Neutrophil (primary cell): ENCODE data around the gene MRTFB.

Experiments
- H3K27ac ChIP-seq: fragments of 200-600 bp; sonication (generic); 2 replicates; pipeline ENCODE4 v1.5.1; 2016; ENCODE audit warnings: mild to moderate bottlenecking, moderate library complexity
- H3K27me3 ChIP-seq: fragments of 200-600 bp; sonication (generic); 2 replicates; pipeline ENCODE4 v1.6.0; 2016; ENCODE audit warnings: mild to moderate bottlenecking
- H3K36me3 ChIP-seq: fragments of 200-600 bp; sonication (generic); 2 replicates; pipeline ENCODE4 v1.5.1; 2017
- H3K4me1 ChIP-seq, 2 experiments: fragments of 200-600 bp in 1 of 2; sonication (generic) in 1 of 2; 1 replicate in 1 of 2; 2 replicates in 1 of 2; pipeline versions ENCODE4 v1.5.1 to v1.6.1; 2013 to 2016; ENCODE audit warnings: low read depth in 1 of 2, low read length in 1 of 2, mild to moderate bottlenecking in 1 of 2, moderate library complexity in 1 of 2; ENCODE audit not compliant: control insufficient read depth in 1 of 2, insufficient read depth in 1 of 2
- H3K4me3 ChIP-seq, 2 experiments: fragments of 200-600 bp in 1 of 2; sonication (generic) in 1 of 2; 1 replicate in 1 of 2; 2 replicates in 1 of 2; pipeline ENCODE4 v1.5.1; 2013 to 2016; ENCODE audit warnings: low read depth in 1 of 2, low read length in 1 of 2, mild to moderate bottlenecking in 1 of 2, moderate library complexity in 1 of 2
- H3K9me3 ChIP-seq: fragments of 200-600 bp; sonication (generic); 2 replicates; pipeline ENCODE4 v1.5.1; 2016
- CTCF ChIP-seq: fragments of 200-600 bp; sonication (generic); IDR thresholded peaks from 2 replicates; pipeline ENCODE4 v1.5.1; 2016; ENCODE audit warnings: antibody characterized with exemption

MRTFB gene

GRCh38 chr16:14140923-14141322 lies 69.8 kb downstream of the MRTFB start:
- no peaks in the 10 kb centered on the region for H3K36me3 ChIP-seq
- no peaks in the 10 kb centered on the region for H3K4me1 ChIP-seq
- no peaks in the 10 kb centered on the region for H3K9me3 ChIP-seq
- TF ChIP-seq CTCF, result no peak
- H3K27me3 ChIP-seq, result no peaks in the 10 kb centered on the region
- no peak overlapping the region for H3K27ac ChIP-seq
- H3K4me3 ChIP-seq, result no peak overlapping the region

- H3K4me3 ChIP-seq, result no peak overlapping the region
- no peaks in the 10 kb centered on the region for H3K9me3 ChIP-seq
- H3K27me3 ChIP-seq, result no peaks in the 10 kb centered on the region
- H3K27ac ChIP-seq, result no peak overlapping the region
- no peak for TF ChIP-seq CTCF
- H3K36me3 ChIP-seq, result no peaks in the 10 kb centered on the region
- no peaks in the 10 kb centered on the region for H3K4me1 ChIP-seq
Measured at GRCh38 chr16:14146445-14146844, 75.3 kb downstream of the MRTFB start.

GRCh38 chr16:14148016-14148415 lies 76.9 kb downstream of the MRTFB start:
- Histone ChIP-seq H3K9me3 (no peaks in the 10 kb centered on the region), H3K4me1 (no peaks in the 10 kb centered on the region), H3K27me3 (no peaks in the 10 kb centered on the region), H3K4me3 (no peak overlapping the region), H3K36me3 (no peaks in the 10 kb centered on the region), H3K27ac (no peak overlapping the region)
- no peak for TF ChIP-seq CTCF

GRCh38 chr16:14148569-14148968 lies 77.5 kb downstream of the MRTFB start:
- H3K4me3 ChIP-seq, result no peak overlapping the region
- no peak overlapping the region for H3K27ac ChIP-seq
- H3K36me3 ChIP-seq, result no peaks in the 10 kb centered on the region
- no peak for TF ChIP-seq CTCF
- no peaks in the 10 kb centered on the region for H3K4me1 ChIP-seq
- H3K9me3 ChIP-seq, result no peaks in the 10 kb centered on the region
- no peaks in the 10 kb centered on the region for H3K27me3 ChIP-seq

GRCh38 chr16:14150796-14151195 lies 79.7 kb downstream of the MRTFB start:
- H3K4me3 ChIP-seq, result no peak overlapping the region
- no peak overlapping the region for H3K27ac ChIP-seq
- H3K4me1 ChIP-seq, result no peaks in the 10 kb centered on the region
- no peaks in the 10 kb centered on the region for H3K36me3 ChIP-seq
- no peak for TF ChIP-seq CTCF
- no peaks in the 10 kb centered on the region for H3K27me3 ChIP-seq
- H3K9me3 ChIP-seq, result no peaks in the 10 kb centered on the region
